Measurements from ENCODE around the gene C9orf72.
"Not testable (repeated sequence)": the region's sequence is repeated elsewhere in the genome, so short reads cannot be mapped to it uniquely, and the experiment has no call there.

The C9orf72 gene

DNA sequence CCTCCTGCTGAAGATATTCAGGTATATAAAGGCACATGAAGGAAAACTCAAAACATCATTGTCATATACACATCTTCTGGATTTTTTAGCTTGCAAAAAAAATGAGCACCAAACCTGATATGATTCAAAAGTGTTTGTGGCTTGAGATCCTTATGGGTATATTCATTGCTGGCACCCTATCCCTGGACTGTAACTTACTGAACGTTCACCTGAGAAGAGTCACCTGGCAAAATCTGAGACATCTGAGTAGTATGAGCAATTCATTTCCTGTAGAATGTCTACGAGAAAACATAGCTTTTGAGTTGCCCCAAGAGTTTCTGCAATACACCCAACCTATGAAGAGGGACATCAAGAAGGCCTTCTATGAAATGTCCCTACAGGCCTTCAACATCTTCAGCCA is 49.0 kb downstream of the C9orf72 start, which contains the start of gene IFNK:
TSS of gene IFNK (plus strand) at position 55 of the 400 bp plus-strand sequence. CDS start at position 102, 47 bp downstream.
- ATAC-seq, result no peak
- Mint-ChIP-seq H3K4me1 (peaks cover 9% of the 10 kb centered on the region), H3K36me3 (ENCODE audit: low read depth) (no peaks in the 10 kb centered on the region), H3K9me3 (no peaks in the 10 kb centered on the region), H3K27me3 (peaks cover 22% of the 10 kb centered on the region), H3K27ac (no peak within 1 kb of the TSS), H3K4me3 (no peak within 1 kb of the TSS)
- DNase-seq, result no peak

DNA sequence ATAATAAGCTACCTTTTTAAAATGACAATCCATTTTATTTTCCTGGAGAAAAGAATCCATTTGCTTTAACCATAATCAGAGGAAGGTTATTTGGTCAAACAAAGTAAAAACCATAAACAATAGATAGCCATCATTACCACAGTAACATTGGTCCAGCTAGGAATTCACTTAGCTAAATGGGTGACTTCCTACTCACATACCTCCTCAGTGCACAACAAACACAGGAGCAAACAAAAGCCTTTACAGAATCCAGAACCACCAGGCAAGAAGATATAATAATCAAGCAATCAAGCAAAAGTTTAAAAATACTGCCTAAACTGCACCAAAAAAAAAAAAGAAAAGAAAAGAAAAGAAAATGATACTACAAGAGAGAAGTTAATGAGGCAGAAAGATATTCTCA is 50.1 kb downstream of the C9orf72 start:
- H3K4me1 Mint-ChIP-seq, result peaks cover 7% of the 10 kb centered on the region

DNA sequence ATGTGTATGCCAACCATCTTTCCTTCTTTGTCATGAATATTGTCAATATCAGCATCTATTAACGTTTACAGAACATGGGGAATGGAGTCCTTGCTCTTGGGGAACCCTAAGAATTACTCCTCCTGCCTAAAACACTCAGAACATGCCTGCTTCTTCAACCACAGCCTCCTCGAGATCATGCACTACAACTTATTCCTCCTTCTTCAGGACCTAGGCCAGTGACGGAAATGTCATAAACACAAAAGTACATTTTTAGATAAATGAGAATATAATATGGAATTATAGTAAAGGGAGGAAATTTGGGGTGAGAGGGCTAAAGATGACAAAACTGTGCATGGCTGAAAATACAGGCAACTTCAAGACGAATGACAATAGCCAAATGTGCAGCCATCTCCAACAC is 52.3 kb downstream of the C9orf72 start:
- no peak overlapping the region for H3K27ac Mint-ChIP-seq
- no peaks in the 10 kb centered on the region for H3K9me3 Mint-ChIP-seq
- H3K4me3 Mint-ChIP-seq, result no peak overlapping the region
- DNase-seq, result no peak
- no peaks in the 10 kb centered on the region for H3K36me3 Mint-ChIP-seq (ENCODE audit: low read depth)
- H3K4me1 Mint-ChIP-seq, result no peaks in the 10 kb centered on the region
- peaks cover 2% of the 10 kb centered on the region for H3K27me3 Mint-ChIP-seq
- no peak for ATAC-seq

More for the DNA sequence above, 50.1 kb downstream of the C9orf72 start:
- Mint-ChIP-seq H3K4me3 (no peak overlapping the region), H3K27me3 (peaks cover 21% of the 10 kb centered on the region), H3K27ac (no peak overlapping the region), H3K9me3 (no peaks in the 10 kb centered on the region), H3K36me3 (ENCODE audit: low read depth) (no peaks in the 10 kb centered on the region)
- ATAC-seq, result no peak
- DNase-seq, result no peak

DNA sequence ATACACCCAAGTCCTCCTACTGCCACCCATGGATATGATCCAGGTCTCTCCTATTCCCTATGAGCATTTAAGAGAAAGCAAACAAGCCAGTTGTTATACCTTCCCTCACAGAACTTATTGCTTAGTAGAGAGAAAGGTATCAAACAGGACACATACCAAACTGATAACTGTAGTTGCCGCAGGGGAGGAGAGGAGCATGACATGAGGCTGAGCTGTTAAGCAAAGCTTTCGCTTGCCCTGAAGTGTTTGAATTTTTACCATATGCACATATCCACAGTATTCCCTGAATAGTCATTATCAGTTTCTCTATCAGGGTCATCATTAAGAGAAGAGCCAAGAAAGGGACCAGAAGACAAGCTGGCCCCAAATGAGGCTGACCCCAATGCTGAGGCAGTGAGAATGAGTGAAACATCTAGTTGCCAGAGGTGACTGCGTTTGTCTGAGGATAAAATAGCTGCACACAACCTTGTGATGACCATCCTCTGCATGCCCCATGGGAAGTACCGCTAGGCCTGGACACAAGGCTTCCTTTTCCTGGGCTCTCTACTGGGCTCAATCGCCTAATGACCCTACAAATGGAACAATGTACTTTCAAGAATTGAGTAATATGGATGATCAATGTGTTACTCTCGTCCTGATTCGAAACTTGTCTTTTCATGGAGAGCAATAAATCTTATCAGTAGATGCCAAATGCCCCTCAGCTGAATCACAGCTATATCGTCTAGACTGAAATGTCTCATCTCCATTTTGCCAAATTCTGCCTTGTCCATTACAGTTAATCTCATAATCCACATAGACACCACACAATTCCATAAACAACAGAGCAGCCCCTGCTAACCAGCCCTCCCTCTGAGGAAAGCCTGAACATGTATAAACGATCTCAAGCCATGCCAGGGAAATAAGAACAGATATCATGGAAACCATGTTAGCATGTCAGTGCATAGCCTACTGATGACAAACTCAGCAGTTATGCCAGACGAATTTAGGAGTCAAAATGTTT is 53.5 kb downstream of the C9orf72 start:
- DNase-seq, result no peak
- H3K4me3 Mint-ChIP-seq, result no peak overlapping the region
- no peaks in the 10 kb centered on the region for H3K36me3 Mint-ChIP-seq (ENCODE audit: low read depth)
- H3K4me1 Mint-ChIP-seq, result no peaks in the 10 kb centered on the region
- no peak overlapping the region for H3K27ac Mint-ChIP-seq
- H3K9me3 Mint-ChIP-seq, result no peaks in the 10 kb centered on the region
- no peaks in the 10 kb centered on the region for H3K27me3 Mint-ChIP-seq
- no peak for ATAC-seq

DNA sequence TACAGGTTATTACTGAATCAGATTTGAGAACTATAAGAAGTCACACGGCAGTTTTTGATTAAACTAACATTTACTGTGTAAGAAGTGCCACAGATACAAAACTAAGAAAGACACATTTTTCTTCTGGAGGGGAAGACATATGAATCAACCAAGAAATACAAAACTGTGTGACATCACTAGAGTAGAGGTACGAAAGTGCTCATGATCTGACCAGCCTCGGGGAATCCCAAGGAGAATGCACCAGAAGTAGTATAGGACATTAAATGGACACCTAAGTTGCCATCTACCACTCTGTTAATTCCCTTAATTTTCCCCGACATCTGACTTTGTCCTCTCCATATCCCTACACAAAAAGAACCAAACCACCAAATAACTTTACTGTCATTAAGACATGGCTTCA is 54.5 kb downstream of the C9orf72 start:
- H3K4me3 Mint-ChIP-seq, result no peak overlapping the region
- H3K4me1 Mint-ChIP-seq, result no peaks in the 10 kb centered on the region
- no peak for ATAC-seq
- H3K36me3 Mint-ChIP-seq (ENCODE audit: low read depth), result no peaks in the 10 kb centered on the region
- H3K27ac Mint-ChIP-seq, result no peak overlapping the region
- H3K9me3 Mint-ChIP-seq, result no peaks in the 10 kb centered on the region
- no peaks in the 10 kb centered on the region for H3K27me3 Mint-ChIP-seq
- no peak for DNase-seq

DNA sequence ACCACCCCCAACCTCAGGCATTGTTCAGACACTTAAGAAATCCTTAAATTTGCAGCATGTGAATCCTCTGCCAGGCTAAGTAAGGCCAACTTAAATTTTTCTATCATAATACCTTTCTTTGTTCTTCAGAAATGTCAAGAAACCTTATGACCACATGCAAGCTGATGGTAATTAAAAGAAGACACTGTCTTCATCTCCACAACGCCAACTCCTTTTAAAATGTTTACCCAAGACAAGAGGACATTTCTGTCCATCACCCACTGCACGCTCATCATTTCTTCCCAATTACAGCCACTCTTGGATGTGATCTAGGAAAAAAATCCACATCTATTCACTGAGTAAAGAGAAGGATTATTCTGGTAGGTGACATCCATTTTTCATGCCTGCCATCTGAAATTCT is 55.3 kb downstream of the C9orf72 start:
- no peak for ATAC-seq
- Mint-ChIP-seq H3K4me3 (no peak overlapping the region), H3K27me3 (no peaks in the 10 kb centered on the region), H3K9me3 (no peaks in the 10 kb centered on the region), H3K36me3 (ENCODE audit: low read depth) (no peaks in the 10 kb centered on the region), H3K4me1 (no peaks in the 10 kb centered on the region), H3K27ac (no peak overlapping the region)
- no peak for DNase-seq

DNA sequence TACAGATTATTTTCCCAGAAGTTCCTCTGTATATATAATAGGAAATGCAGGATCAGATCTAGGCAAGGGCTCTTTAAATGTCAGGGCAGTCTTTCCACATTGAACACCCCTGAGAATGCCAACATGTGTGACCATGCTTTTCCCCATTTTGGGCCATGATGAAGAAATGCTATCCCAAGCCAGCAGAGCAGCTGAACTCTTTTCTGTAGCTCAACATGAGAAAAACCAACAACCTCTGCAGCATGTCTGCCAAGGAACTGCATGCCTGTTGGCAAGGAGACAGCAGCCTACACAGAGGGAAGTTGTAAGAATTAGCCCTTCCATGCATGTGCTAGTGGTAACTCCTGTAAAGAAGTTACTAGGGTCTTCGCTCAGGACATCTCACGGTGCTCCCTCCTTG is 58.7 kb downstream of the C9orf72 start:
- ATAC-seq, result no peak
- no peaks in the 10 kb centered on the region for H3K9me3 Mint-ChIP-seq
- no peak overlapping the region for H3K27ac Mint-ChIP-seq
- H3K4me3 Mint-ChIP-seq, result no peak overlapping the region
- H3K36me3 Mint-ChIP-seq (ENCODE audit: low read depth), result no peaks in the 10 kb centered on the region
- H3K27me3 Mint-ChIP-seq, result no peaks in the 10 kb centered on the region
- no peak for DNase-seq
- no peaks in the 10 kb centered on the region for H3K4me1 Mint-ChIP-seq

DNA sequence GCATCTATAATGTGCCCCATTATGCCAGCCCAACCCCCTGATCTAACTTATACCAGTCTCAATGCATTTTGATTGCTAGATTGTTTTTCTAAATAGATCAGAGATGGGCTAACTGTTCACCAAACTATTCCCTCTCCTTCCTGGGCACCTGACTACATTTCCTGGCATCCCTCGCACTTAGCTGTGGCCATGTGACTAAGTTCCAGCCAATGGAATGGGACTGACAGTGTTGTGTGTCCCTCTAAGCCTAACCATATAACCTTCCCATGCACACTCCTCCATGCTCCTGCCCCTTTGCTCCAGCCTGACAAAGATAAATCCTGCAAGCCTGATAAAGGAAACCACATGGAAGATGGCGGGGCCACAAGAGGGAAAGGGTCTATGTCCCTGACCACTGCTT is 61.5 kb downstream of the C9orf72 start:
- ATAC-seq (no peak), DNase-seq (no peak)
- Mint-ChIP-seq H3K27me3 (no peaks in the 10 kb centered on the region), H3K4me3 (no peak overlapping the region), H3K36me3 (ENCODE audit: low read depth) (no peaks in the 10 kb centered on the region), H3K4me1 (peaks cover 2% of the 10 kb centered on the region), H3K27ac (no peak overlapping the region), H3K9me3 (no peaks in the 10 kb centered on the region)

DNA sequence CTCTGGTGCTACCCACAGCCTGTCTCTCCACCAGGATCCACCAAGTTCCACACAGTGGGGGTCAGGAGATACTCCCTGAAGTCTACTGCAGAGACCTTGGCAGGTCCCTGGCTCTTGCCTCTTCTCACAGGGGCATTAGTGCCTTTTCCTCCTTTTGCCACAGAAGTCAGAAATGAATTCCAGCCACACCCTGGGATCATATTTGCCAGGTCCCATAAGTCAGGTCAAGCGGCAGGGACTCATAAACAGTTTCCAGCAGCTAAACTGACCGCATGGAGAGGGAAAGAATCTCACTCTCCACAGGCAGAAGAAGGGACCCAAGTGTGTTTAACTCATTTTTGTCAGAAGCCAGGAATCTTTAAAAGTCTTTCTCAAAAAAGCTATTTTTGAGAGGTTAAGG is 62.5 kb downstream of the C9orf72 start:
- ATAC-seq (no peak), DNase-seq (no peak)
- H3K4me1 Mint-ChIP-seq, result peaks cover 8% of the 10 kb centered on the region
- H3K27ac Mint-ChIP-seq, result no peak overlapping the region
- H3K27me3 Mint-ChIP-seq, result no peaks in the 10 kb centered on the region
- no peaks in the 10 kb centered on the region for H3K9me3 Mint-ChIP-seq
- no peak overlapping the region for H3K4me3 Mint-ChIP-seq
- no peaks in the 10 kb centered on the region for H3K36me3 Mint-ChIP-seq (ENCODE audit: low read depth)

DNA sequence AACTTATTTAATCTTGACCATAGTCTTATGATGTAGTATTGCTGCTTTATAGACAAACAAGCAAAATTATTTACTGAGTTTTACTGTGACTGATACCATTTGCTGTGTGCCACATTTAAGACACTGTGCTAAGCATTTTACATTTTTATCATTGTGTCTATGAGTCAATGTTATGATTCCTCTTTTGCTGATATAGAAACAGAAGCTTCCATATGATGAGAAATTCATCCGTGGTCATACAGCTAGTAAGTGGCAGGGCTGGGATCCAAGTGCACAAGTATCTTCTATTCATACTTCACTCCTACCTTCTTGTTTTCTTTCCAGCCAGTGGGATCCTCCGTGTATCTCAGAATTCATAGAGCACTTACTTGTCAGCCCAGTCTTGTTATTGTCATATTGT is 66.3 kb downstream of the C9orf72 start:
- ATAC-seq (no peak), DNase-seq (no peak)
- Mint-ChIP-seq H3K27me3 (no peaks in the 10 kb centered on the region), H3K9me3 (no peaks in the 10 kb centered on the region), H3K4me3 (no peak overlapping the region), H3K36me3 (ENCODE audit: low read depth) (no peaks in the 10 kb centered on the region), H3K27ac (no peak overlapping the region), H3K4me1 (peaks cover 18% of the 10 kb centered on the region)

DNA sequence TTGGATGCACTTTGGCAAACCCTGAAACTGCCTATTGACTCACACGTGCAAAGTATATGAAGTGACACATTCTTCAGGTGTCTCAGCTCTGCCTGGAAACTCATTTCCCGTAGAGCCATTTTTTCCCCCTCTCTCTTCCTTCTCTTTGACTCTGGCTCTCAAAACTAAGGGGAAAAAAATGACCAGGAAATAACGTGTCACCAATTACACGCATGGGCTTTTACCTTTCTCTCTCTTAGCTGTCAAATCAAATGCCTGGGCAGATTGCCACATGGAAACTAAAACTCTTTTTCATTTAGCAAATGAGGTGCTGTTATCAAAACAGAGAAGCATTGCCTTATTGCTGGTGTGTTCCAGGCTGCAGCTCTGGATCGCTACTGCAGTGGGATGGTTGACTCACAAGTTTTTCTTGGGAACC is 67.5 kb downstream of the C9orf72 start:
- ATAC-seq, result peak; percentile 81
- peaks cover 2% of the 10 kb centered on the region for H3K27me3 Mint-ChIP-seq
- no peak overlapping the region for H3K4me3 Mint-ChIP-seq
- peaks cover 22% of the 10 kb centered on the region for H3K4me1 Mint-ChIP-seq
- no peaks in the 10 kb centered on the region for H3K9me3 Mint-ChIP-seq
- H3K36me3 Mint-ChIP-seq (ENCODE audit: low read depth), result no peaks in the 10 kb centered on the region
- peak overlapping the region; percentile 4 for H3K27ac Mint-ChIP-seq
- no peak for DNase-seq

DNA sequence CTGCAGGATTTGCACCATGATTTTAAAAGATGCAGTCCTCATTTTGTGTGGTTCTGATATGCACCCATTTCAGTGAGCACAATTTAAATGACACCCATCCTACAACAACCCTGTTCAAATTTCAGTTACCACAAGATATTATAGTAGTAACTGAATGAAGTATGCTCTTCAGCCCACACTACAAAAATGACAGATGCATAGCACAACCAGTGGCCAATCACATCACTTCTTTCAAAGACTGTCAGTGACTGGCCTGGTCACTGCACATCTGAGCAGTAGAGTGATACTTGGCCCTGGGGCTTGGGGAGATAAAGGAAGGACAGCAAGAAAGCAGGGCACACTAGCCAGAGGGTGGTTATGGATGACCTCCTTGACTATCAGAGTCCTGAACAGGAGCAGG is 69.0 kb downstream of the C9orf72 start:
- Mint-ChIP-seq H3K27me3 (peaks cover 2% of the 10 kb centered on the region), H3K36me3 (ENCODE audit: low read depth) (no peaks in the 10 kb centered on the region), H3K9me3 (no peaks in the 10 kb centered on the region), H3K4me1 (peaks cover 35% of the 10 kb centered on the region), H3K4me3 (no peak overlapping the region), H3K27ac (peak overlapping the region; percentile 41)
- DNase-seq, result no peak
- no peak for ATAC-seq

DNA sequence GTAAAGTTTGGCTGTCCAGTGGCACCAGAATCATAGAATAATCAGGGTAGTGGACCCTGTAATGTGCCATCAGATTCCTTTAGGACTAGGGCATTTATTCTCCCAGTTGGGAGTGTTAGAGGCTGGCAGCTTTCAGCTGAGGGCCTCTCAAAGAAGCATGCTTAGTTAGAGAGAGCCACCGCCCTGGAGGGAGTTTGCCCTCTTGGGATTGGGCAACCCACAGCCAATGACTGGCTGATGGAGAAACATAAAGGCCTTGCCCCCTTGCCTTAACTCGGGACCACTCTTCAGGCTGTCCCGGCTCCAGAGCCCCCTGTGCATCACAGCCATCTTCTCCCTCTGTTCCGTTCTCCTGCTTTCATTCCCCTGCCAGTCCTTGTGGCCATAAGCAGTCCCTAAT is 69.7 kb downstream of the C9orf72 start:
- Mint-ChIP-seq H3K4me3 (no peak overlapping the region), H3K36me3 (ENCODE audit: low read depth) (no peaks in the 10 kb centered on the region), H3K27me3 (peaks cover 2% of the 10 kb centered on the region), H3K4me1 (peaks cover 38% of the 10 kb centered on the region), H3K27ac (no peak overlapping the region), H3K9me3 (no peaks in the 10 kb centered on the region)
- no peak for DNase-seq
- ATAC-seq, result no peak

DNA sequence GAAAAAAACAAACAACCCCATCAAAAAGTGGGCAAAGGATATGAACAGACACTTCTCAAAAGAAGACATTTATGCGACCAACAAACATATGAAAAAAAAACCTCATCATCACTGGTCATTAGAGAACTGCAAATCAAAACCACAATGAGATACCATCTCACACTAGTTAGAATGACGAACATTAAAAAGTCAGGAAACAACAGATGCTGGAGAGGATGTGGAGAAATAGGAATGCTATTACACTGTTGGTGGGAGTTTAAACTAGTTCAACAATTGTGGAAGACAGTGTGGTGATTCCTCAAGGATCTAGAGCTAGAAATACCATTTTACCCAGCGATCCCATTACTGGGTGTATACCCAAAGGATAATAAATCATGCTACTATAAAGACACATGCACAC is 72.4 kb downstream of the C9orf72 start:
- not testable (repeated sequence) for DNase-seq; H3K27ac Mint-ChIP-seq; H3K27me3 Mint-ChIP-seq; H3K36me3 Mint-ChIP-seq (ENCODE audit: low read depth); H3K9me3 Mint-ChIP-seq; ATAC-seq; H3K4me3 Mint-ChIP-seq
- H3K4me1 Mint-ChIP-seq, result peaks cover 31% of the 10 kb centered on the region

DNA sequence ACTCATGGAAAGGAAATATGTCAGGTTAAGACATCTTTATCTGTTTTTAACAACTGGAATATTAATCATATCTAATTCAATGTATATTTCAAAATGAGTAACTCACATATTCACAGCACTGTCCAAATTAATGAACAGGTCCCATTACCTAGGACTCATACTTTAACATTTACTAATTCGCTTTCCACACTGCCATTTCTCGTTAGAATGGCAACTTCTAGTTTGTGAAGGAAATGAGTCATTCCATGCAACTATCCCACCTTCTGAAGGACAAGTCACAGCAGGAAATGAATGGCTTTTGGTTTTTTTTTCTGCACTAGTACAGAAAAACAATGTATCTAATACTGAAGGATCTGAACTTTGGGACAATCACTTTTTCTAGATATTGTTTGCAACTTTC is 73.8 kb downstream of the C9orf72 start:
- Mint-ChIP-seq H3K36me3 (ENCODE audit: low read depth) (no peaks in the 10 kb centered on the region), H3K27ac (no peak overlapping the region), H3K9me3 (no peaks in the 10 kb centered on the region), H3K4me1 (peaks cover 24% of the 10 kb centered on the region), H3K27me3 (peaks cover 2% of the 10 kb centered on the region), H3K4me3 (peak overlapping the region; percentile 18)
- ATAC-seq (peak; percentile 94), DNase-seq (no peak)

All from activated naive CD8-positive, alpha-beta T cell treated with anti-CD3 and anti-CD28 coated beads, Interleukin-2, amount 50 U/mL, for 24 hours (primary cell).